ENCODE measurements around the gene PPP2R5A.

DNA sequence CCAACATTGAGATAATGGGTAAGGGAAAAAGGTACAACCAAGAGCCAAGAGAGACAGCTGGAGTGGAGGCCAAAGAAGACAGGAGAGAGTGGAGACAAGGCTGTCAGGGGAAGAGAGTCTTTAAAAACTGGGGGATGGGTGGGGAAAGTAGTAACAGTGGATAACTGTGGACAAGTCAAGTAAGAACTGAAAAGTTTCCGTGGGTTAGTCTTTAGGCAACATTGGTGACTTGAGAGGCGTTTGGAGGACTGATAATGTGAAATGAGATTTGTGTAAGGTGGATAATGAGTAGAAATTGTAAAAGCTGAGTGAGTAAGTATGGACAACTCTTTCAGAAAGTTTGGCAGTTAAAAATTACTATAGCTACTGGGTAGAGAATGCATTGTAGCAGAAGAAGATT is 10.4 kb downstream of the PPP2R5A start:
- TF ChIP-seq EZH2 (IDR thresholded peaks at IDR 0.05; ENCODE audit: borderline replicate concordance, low read length) = no peak
- TF ChIP-seq, protein P1, sequence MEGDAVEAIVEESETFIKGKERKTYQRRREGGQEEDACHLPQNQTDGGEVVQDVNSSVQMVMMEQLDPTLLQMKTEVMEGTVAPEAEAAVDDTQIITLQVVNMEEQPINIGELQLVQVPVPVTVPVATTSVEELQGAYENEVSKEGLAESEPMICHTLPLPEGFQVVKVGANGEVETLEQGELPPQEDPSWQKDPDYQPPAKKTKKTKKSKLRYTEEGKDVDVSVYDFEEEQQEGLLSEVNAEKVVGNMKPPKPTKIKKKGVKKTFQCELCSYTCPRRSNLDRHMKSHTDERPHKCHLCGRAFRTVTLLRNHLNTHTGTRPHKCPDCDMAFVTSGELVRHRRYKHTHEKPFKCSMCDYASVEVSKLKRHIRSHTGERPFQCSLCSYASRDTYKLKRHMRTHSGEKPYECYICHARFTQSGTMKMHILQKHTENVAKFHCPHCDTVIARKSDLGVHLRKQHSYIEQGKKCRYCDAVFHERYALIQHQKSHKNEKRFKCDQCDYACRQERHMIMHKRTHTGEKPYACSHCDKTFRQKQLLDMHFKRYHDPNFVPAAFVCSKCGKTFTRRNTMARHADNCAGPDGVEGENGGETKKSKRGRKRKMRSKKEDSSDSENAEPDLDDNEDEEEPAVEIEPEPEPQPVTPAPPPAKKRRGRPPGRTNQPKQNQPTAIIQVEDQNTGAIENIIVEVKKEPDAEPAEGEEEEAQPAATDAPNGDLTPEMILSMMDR (IDR thresholded peaks at IDR 0.05; ENCODE audit: low read length) = no peak
